A549 (cell line): ENCODE results near the gene MRFAP1L1.

Source experiments
- CBX8 ChIP-seq: fragments of 200-600 bp; sonication (generic); IDR thresholded peaks from 2 replicates; pipeline ENCODE4 v1.6.1; 2016
- CHD2 ChIP-seq: fragments of 150-350 bp; IDR thresholded peaks from 2 replicates; pipeline ENCODE4 v1.6.1; 2014; ENCODE audit warnings: low read length; ENCODE audit not compliant: partially characterized antibody
- CTCF ChIP-seq: fragments of >200 bp; sonication (Bioruptor Twin); formaldehyde crosslinking; IDR thresholded peaks from 3 replicates; pipeline ENCODE4 v1.5.1; 2016
- ELK1 ChIP-seq: fragments of 150-350 bp; IDR thresholded peaks from 2 replicates; pipeline ENCODE4 v1.6.1; 2014; ENCODE audit warnings: low read depth, mild to moderate bottlenecking, low read length
- EP300 ChIP-seq, 2 experiments: fragments of >200 bp; sonication (Bioruptor Twin); formaldehyde crosslinking; IDR thresholded peaks; 2 replicates in 1 of 2; 3 replicates in 1 of 2; pipeline ENCODE4 v1.6.1; 2016 to 2017
- HMGXB4 ChIP-seq: fragments of 250-450 bp; sonication (Bioruptor Pico); IDR thresholded peaks from 2 replicates; pipeline ENCODE4 v1.5.0; 2021; ENCODE audit warnings: mild to moderate bottlenecking, moderate library complexity, borderline replicate concordance
- JUNB ChIP-seq: fragments of >200 bp; sonication (Bioruptor Twin); formaldehyde crosslinking; IDR thresholded peaks from 2 replicates; pipeline ENCODE4 v1.6.1; 2016
- MAX ChIP-seq: IDR thresholded peaks from 2 replicates; pipeline ENCODE4 v1.6.1; 2012
- NPAS2 ChIP-seq: fragments of 250-450 bp; sonication (Bioruptor Pico); IDR thresholded peaks from 2 replicates; pipeline ENCODE4 v1.8.0; 2022; ENCODE audit warnings: mild to moderate bottlenecking, moderate library complexity, borderline replicate concordance
- NR3C1 ChIP-seq: fragments of >200 bp; sonication (Bioruptor Twin); formaldehyde crosslinking; IDR thresholded peaks from 3 replicates; pipeline ENCODE4 v1.6.1; 2017
- PBX3 ChIP-seq: IDR thresholded peaks from 2 replicates; pipeline ENCODE4 v1.6.1; 2012
- POLR2A ChIP-seq: IDR thresholded peaks from 2 replicates; pipeline ENCODE4 v1.6.1; 2012; ENCODE audit warnings: mild to moderate bottlenecking, low read length
- REST ChIP-seq: fragments of 200-600 bp; sonication (generic); IDR thresholded peaks from 2 replicates; pipeline ENCODE4 v1.6.1; 2016; ENCODE audit warnings: antibody characterized with exemption, mild to moderate bottlenecking, moderate library complexity
- TP53 ChIP-seq: fragments of 250-450 bp; sonication (Bioruptor Pico); IDR thresholded peaks from 2 replicates; pipeline ENCODE4 v1.5.0; 2021; ENCODE audit warnings: mild to moderate bottlenecking, moderate library complexity

- no peak for TF ChIP-seq NPAS2 (CRISPR knock-in tag)
- TF ChIP-seq CHD2 = no peak
- no peak for TF ChIP-seq CTCF
- no peak for TF ChIP-seq JUNB
- TF ChIP-seq EP300 (IDR thresholded peaks at IDR 0.05) = no peak
- no peak for TF ChIP-seq MAX
- no peak for TF ChIP-seq CBX8
- TF ChIP-seq POLR2A = no peak
- TF ChIP-seq HMGXB4 (CRISPR knock-in tag) = no peak
- no peak for TF ChIP-seq TP53
- no peak for TF ChIP-seq NR3C1
- TF ChIP-seq REST = no peak
- TF ChIP-seq PBX3 = no peak
- TF ChIP-seq ELK1 = no peak
Measured at GRCh38 chr4:6701371-6701770, 8.3 kb downstream of the MRFAP1L1 start.
